ENCODE measurements around the gene INPP5A.

Gene INPP5A

DNA sequence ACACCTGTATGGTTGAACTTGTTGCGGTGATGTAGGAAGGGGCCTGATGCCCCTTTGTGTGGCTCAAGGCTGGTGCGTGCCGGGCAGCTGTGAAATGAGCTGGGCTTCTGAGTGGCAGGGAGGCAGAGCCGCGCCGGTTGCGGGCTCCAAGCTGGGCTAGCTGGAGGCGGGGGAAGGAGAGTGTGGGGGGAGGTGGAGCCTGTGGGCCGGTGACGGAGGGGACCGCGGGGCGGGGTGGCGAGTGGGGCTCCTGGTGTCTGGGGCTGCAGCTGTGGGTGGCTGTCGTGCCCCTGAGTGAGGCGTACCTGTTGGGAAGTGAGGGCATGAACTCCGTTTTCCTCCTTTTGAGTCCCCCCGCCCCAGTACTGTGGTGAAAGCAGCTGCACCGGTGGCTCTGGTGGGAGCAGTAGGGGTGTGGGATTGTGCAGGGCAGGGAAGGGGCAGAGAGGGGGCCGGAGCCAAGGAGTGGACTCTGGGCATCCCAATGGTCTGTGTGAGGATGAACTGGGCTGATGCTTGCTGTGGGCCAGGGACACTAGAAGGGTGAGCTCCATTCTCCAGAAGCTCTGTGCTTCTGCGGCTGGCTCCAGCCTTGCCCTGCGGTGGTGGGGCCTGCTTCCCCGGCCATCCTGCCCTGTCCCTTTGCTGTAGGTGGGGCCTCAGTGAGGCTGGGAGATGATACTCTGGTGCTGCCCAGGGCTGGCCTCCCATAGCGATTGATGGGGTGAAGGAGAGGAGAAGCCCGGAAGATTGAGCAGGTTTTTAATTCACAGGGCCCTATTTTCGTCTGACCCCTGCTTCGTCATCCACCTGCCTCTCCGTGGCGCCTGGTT lies 41.7 kb downstream of the INPP5A start:
- no peak for TF ChIP-seq ZC3H10 (CRISPR knock-in tag; IDR thresholded peaks at IDR 0.05)
- no peak for TF ChIP-seq CSDC2 (CRISPR knock-in tag; IDR thresholded peaks at IDR 0.05)
- no peak for TF ChIP-seq TOX (CRISPR knock-in tag; IDR thresholded peaks at IDR 0.05; ENCODE audit: borderline replicate concordance)
- no peak for TF ChIP-seq OSR1 (CRISPR knock-in tag; IDR thresholded peaks at IDR 0.05)
- TF ChIP-seq ARNTL (CRISPR knock-in tag; IDR thresholded peaks at IDR 0.05; ENCODE audit: borderline replicate concordance, low read depth), result no peak
- TF ChIP-seq ZFP3 (CRISPR knock-in tag; IDR thresholded peaks at IDR 0.05), result no peak
- TF ChIP-seq BACH2 (CRISPR knock-in tag; IDR thresholded peaks at IDR 0.05; ENCODE audit: borderline replicate concordance), result no peak
- TF ChIP-seq ZNF70 (CRISPR knock-in tag; IDR thresholded peaks at IDR 0.05), result no peak
- no peak for TF ChIP-seq SNAI2 (CRISPR knock-in tag; IDR thresholded peaks at IDR 0.05)
- no peak for TF ChIP-seq ZNF8 (CRISPR knock-in tag; IDR thresholded peaks at IDR 0.05)
- TF ChIP-seq, protein P1, sequence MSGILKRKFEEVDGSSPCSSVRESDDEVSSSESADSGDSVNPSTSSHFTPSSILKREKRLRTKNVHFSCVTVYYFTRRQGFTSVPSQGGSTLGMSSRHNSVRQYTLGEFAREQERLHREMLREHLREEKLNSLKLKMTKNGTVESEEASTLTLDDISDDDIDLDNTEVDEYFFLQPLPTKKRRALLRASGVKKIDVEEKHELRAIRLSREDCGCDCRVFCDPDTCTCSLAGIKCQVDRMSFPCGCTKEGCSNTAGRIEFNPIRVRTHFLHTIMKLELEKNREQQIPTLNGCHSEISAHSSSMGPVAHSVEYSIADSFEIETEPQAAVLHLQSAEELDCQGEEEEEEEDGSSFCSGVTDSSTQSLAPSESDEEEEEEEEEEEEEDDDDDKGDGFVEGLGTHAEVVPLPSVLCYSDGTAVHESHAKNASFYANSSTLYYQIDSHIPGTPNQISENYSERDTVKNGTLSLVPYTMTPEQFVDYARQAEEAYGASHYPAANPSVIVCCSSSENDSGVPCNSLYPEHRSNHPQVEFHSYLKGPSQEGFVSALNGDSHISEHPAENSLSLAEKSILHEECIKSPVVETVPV (CRISPR knock-in tag; IDR thresholded peaks at IDR 0.05), result no peak
- TF ChIP-seq, protein P2, sequence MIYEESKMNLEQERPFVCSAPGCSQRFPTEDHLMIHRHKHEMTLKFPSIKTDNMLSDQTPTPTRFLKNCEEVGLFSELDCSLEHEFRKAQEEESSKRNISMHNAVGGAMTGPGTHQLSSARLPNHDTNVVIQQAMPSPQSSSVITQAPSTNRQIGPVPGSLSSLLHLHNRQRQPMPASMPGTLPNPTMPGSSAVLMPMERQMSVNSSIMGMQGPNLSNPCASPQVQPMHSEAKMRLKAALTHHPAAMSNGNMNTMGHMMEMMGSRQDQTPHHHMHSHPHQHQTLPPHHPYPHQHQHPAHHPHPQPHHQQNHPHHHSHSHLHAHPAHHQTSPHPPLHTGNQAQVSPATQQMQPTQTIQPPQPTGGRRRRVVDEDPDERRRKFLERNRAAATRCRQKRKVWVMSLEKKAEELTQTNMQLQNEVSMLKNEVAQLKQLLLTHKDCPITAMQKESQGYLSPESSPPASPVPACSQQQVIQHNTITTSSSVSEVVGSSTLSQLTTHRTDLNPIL (CRISPR knock-in tag; IDR thresholded peaks at IDR 0.05; ENCODE audit: low read depth), result no peak
- no peak for ATAC-seq

DNA sequence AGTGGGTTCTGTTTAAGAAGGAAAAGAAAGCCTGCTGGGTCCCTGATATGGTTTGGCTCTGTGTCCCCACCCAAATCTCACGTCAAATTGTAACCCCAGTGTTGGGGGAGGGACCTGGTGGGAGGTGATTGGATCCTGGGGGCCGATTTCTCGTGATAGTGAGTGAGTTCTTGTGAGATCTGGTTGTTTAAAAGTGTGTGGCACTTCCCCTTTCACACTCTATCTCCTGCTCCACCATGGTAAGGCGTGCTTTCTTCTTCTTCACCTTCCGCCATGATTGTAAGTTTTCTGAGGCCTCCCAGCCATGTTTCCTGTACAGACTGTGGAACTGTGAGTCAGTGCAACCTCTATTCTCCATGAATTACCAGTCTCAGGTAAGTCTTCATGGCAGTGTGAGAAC lies 42.6 kb downstream of the INPP5A start:
- no peak for ATAC-seq

GRCh38 chr10:132580617-132581016 lies 43.0 kb downstream of the INPP5A start:
- ATAC-seq, result no peak
- TF ChIP-seq PPARA (CRISPR knock-in tag; IDR thresholded peaks at IDR 0.05; ENCODE audit: borderline replicate concordance), result no peak
- TF ChIP-seq ZNF565 (CRISPR knock-in tag; conservative IDR thresholded peaks at IDR 0.05; ENCODE audit: low read depth), result no peak
- no peak for TF ChIP-seq OSR1 (CRISPR knock-in tag; IDR thresholded peaks at IDR 0.05)
- TF ChIP-seq, protein P3, sequence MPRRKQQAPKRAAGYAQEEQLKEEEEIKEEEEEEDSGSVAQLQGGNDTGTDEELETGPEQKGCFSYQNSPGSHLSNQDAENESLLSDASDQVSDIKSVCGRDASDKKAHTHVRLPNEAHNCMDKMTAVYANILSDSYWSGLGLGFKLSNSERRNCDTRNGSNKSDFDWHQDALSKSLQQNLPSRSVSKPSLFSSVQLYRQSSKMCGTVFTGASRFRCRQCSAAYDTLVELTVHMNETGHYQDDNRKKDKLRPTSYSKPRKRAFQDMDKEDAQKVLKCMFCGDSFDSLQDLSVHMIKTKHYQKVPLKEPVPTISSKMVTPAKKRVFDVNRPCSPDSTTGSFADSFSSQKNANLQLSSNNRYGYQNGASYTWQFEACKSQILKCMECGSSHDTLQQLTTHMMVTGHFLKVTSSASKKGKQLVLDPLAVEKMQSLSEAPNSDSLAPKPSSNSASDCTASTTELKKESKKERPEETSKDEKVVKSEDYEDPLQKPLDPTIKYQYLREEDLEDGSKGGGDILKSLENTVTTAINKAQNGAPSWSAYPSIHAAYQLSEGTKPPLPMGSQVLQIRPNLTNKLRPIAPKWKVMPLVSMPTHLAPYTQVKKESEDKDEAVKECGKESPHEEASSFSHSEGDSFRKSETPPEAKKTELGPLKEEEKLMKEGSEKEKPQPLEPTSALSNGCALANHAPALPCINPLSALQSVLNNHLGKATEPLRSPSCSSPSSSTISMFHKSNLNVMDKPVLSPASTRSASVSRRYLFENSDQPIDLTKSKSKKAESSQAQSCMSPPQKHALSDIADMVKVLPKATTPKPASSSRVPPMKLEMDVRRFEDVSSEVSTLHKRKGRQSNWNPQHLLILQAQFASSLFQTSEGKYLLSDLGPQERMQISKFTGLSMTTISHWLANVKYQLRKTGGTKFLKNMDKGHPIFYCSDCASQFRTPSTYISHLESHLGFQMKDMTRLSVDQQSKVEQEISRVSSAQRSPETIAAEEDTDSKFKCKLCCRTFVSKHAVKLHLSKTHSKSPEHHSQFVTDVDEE (CRISPR knock-in tag; IDR thresholded peaks at IDR 0.05), result no peak
- TF ChIP-seq, protein P4, sequence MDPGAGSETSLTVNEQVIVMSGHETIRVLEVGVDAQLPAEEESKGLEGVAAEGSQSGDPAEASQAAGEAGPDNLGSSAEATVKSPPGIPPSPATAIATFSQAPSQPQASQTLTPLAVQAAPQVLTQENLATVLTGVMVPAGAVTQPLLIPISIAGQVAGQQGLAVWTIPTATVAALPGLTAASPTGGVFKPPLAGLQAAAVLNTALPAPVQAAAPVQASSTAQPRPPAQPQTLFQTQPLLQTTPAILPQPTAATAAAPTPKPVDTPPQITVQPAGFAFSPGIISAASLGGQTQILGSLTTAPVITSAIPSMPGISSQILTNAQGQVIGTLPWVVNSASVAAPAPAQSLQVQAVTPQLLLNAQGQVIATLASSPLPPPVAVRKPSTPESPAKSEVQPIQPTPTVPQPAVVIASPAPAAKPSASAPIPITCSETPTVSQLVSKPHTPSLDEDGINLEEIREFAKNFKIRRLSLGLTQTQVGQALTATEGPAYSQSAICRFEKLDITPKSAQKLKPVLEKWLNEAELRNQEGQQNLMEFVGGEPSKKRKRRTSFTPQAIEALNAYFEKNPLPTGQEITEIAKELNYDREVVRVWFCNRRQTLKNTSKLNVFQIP (CRISPR knock-in tag; IDR thresholded peaks at IDR 0.05; ENCODE audit: borderline replicate concordance, low read depth), result no peak
- no peak for TF ChIP-seq BACH2 (CRISPR knock-in tag; IDR thresholded peaks at IDR 0.05; ENCODE audit: borderline replicate concordance)
- no peak for TF ChIP-seq TCF4 (CRISPR knock-in tag; IDR thresholded peaks at IDR 0.05; ENCODE audit: borderline replicate concordance)
- no peak for TF ChIP-seq ZC3H10 (CRISPR knock-in tag; IDR thresholded peaks at IDR 0.05)
- no peak for TF ChIP-seq ZNF8 (CRISPR knock-in tag; IDR thresholded peaks at IDR 0.05)
- no peak for TF ChIP-seq CSDC2 (CRISPR knock-in tag; IDR thresholded peaks at IDR 0.05)

More for the DNA sequence above, 42.6 kb downstream of the INPP5A start:
- TF ChIP-seq, protein P3 (CRISPR knock-in tag; IDR thresholded peaks at IDR 0.05), result no peak
- no peak for TF ChIP-seq ESRRG (CRISPR knock-in tag; IDR thresholded peaks at IDR 0.05)
- no peak for TF ChIP-seq CSDC2 (CRISPR knock-in tag; IDR thresholded peaks at IDR 0.05)
- no peak for TF ChIP-seq TOX (CRISPR knock-in tag; IDR thresholded peaks at IDR 0.05; ENCODE audit: borderline replicate concordance)
- TF ChIP-seq ZNF70 (CRISPR knock-in tag; IDR thresholded peaks at IDR 0.05), result no peak
- TF ChIP-seq ZFP30 (CRISPR knock-in tag; IDR thresholded peaks at IDR 0.05), result no peak
- TF ChIP-seq ZC3H10 (CRISPR knock-in tag; IDR thresholded peaks at IDR 0.05), result no peak
- no peak for TF ChIP-seq SNAI2 (CRISPR knock-in tag; IDR thresholded peaks at IDR 0.05)
- TF ChIP-seq, protein P5, sequence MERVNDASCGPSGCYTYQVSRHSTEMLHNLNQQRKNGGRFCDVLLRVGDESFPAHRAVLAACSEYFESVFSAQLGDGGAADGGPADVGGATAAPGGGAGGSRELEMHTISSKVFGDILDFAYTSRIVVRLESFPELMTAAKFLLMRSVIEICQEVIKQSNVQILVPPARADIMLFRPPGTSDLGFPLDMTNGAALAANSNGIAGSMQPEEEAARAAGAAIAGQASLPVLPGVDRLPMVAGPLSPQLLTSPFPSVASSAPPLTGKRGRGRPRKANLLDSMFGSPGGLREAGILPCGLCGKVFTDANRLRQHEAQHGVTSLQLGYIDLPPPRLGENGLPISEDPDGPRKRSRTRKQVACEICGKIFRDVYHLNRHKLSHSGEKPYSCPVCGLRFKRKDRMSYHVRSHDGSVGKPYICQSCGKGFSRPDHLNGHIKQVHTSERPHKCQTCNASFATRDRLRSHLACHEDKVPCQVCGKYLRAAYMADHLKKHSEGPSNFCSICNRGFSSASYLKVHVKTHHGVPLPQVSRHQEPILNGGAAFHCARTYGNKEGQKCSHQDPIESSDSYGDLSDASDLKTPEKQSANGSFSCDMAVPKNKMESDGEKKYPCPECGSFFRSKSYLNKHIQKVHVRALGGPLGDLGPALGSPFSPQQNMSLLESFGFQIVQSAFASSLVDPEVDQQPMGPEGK (CRISPR knock-in tag; IDR thresholded peaks at IDR 0.05; ENCODE audit: borderline replicate concordance), result no peak
- no peak for TF ChIP-seq BACH2 (CRISPR knock-in tag; IDR thresholded peaks at IDR 0.05; ENCODE audit: borderline replicate concordance)
- no peak for TF ChIP-seq TCF4 (CRISPR knock-in tag; IDR thresholded peaks at IDR 0.05; ENCODE audit: borderline replicate concordance)
- TF ChIP-seq OSR1 (CRISPR knock-in tag; IDR thresholded peaks at IDR 0.05), result no peak
- TF ChIP-seq RARB (CRISPR knock-in tag; IDR thresholded peaks at IDR 0.05), result no peak
- no peak for TF ChIP-seq GLIS3 (CRISPR knock-in tag; IDR thresholded peaks at IDR 0.05)
- TF ChIP-seq ZFP3 (CRISPR knock-in tag; IDR thresholded peaks at IDR 0.05), result no peak
- no peak for TF ChIP-seq PPARA (CRISPR knock-in tag; IDR thresholded peaks at IDR 0.05; ENCODE audit: borderline replicate concordance)
- no peak for TF ChIP-seq ISL1 (CRISPR knock-in tag; IDR thresholded peaks at IDR 0.05)

Measured in SK-N-SH treated with all-trans-retinoic acid at 6 μM for 48 hours (cell line).